Astrocyte (in vitro differentiated cells and primary cell): ENCODE data around the gene SRL. TPM values are rescaled to one million over a fixed set of nuclear protein-coding genes. Genes with fewer than 3 reads are reported as not detected.

Experiments used
- DNase-seq: peaks from one replicate; pipeline ENCODE4 v3.0.0-alpha.2; 2010; ENCODE audit warnings: low read depth
- FAIRE-seq: peaks from 2 replicates; lab custom pipeline; 2011; peaks lifted over from hg19 to GRCh38; lab: Jason Lieb, UNC
- H2AFZ ChIP-seq: 2 replicates; pipeline ENCODE4 v1.6.0; 2012; ENCODE audit warnings: low read depth, low read length, inconsistent platforms
- H3K27ac ChIP-seq: 2 replicates; pipeline ENCODE4 v1.5.1; 2011; ENCODE audit warnings: low read depth, low read length, inconsistent platforms
- H3K27me3 ChIP-seq: 2 replicates; pipeline ENCODE4 v1.6.0; 2011; ENCODE audit warnings: low read length, inconsistent platforms; ENCODE audit not compliant: insufficient read depth
- H3K36me3 ChIP-seq: 2 replicates; pipeline ENCODE4 v1.5.1; 2011; ENCODE audit warnings: low read length, inconsistent platforms; ENCODE audit not compliant: insufficient read depth
- H3K4me1 ChIP-seq: 2 replicates; pipeline ENCODE4 v1.5.1; 2011; ENCODE audit warnings: low read length, inconsistent platforms; ENCODE audit not compliant: insufficient read depth
- H3K4me2 ChIP-seq: 2 replicates; pipeline ENCODE4 v1.6.0; 2012; ENCODE audit warnings: low read length, inconsistent platforms
- H3K4me3 ChIP-seq: 2 replicates; pipeline ENCODE4 v1.5.1; 2011; ENCODE audit warnings: low read depth, mild to moderate bottlenecking, low read length, inconsistent platforms; ENCODE audit not compliant: insufficient read depth
- H3K79me2 ChIP-seq: 2 replicates; pipeline ENCODE4 v1.6.0; 2012; ENCODE audit warnings: mild to moderate bottlenecking, low read length, inconsistent platforms; ENCODE audit not compliant: insufficient read depth
- H3K9ac ChIP-seq: 2 replicates; pipeline ENCODE4 v1.6.0; 2012; ENCODE audit warnings: mild to moderate bottlenecking, low read length, inconsistent platforms
- H3K9me3 ChIP-seq: 2 replicates; pipeline ENCODE4 v1.5.1; 2012; ENCODE audit warnings: low read depth, mild to moderate bottlenecking, low read length, inconsistent platforms; ENCODE audit not compliant: insufficient read depth
- H4K20me1 ChIP-seq: 2 replicates; pipeline ENCODE4 v1.6.0; 2012; ENCODE audit warnings: low read length, inconsistent platforms; ENCODE audit not compliant: insufficient read depth
- H3K27ac Mint-ChIP-seq: one replicate; pipeline ENCODE4 v1.8.0; 2021; ENCODE audit warnings: mild to moderate bottlenecking, mixed read lengths; ENCODE audit not compliant: unreplicated experiment
- H3K27me3 Mint-ChIP-seq: one replicate; pipeline ENCODE4 v1.8.0; 2021; ENCODE audit warnings: low read depth, mixed read lengths; ENCODE audit not compliant: unreplicated experiment
- H3K36me3 Mint-ChIP-seq: one replicate; pipeline ENCODE4 v1.8.0; 2021; ENCODE audit warnings: low read depth, mixed read lengths; ENCODE audit not compliant: unreplicated experiment
- H3K4me1 Mint-ChIP-seq: one replicate; pipeline ENCODE4 v1.8.0; 2021; ENCODE audit warnings: low read depth, mixed read lengths; ENCODE audit not compliant: unreplicated experiment
- H3K4me3 Mint-ChIP-seq: one replicate; pipeline ENCODE4 v1.8.0; 2021; ENCODE audit warnings: mild to moderate bottlenecking, moderate library complexity, mixed read lengths; ENCODE audit not compliant: unreplicated experiment
- H3K9me3 Mint-ChIP-seq: one replicate; pipeline ENCODE4 v1.8.0; 2021; ENCODE audit warnings: mild to moderate bottlenecking, mixed read lengths; ENCODE audit not compliant: unreplicated experiment
- CTCF ChIP-seq: IDR thresholded peaks from 2 replicates; pipeline ENCODE4 v1.5.1; 2011; ENCODE audit warnings: low read depth, mild to moderate bottlenecking, inconsistent platforms, low read length, moderate library complexity; ENCODE audit not compliant: insufficient read depth
- EZH2 ChIP-seq: IDR thresholded peaks from 2 replicates; pipeline ENCODE4 v1.6.1; 2012; ENCODE audit warnings: mild to moderate bottlenecking, low read length, inconsistent platforms; ENCODE audit not compliant: insufficient read depth
- total RNA-seq: library from RNA; stranded (reverse); gene quantifications from 2 replicates; pipeline ENCODE4 v1.2.1, GENCODE V29; 2021

The SRL gene
- total RNA-seq, 1 donor from 2014 or later, result not detected

- FAIRE-seq (no peak), DNase-seq (peak; percentile 88)
- Mint-ChIP-seq H3K27ac (peak overlapping the region; percentile 75), H3K4me1 (no peaks in the 10 kb centered on the region), H3K4me3 (peak overlapping the region; percentile 83), H3K27me3 (no peaks in the 10 kb centered on the region), H3K9me3 (peaks cover 2% of the 10 kb centered on the region), H3K36me3 (no peaks in the 10 kb centered on the region)
- Histone ChIP-seq H3K27me3 (no peaks in the 10 kb centered on the region), H3K27ac (peak overlapping the region; percentile 69), H2AFZ (peak overlapping the region; percentile 93), H3K9me3 (no peaks in the 10 kb centered on the region), H3K4me1 (peaks cover 12% of the 10 kb centered on the region), H3K36me3 (no peaks in the 10 kb centered on the region), H3K79me2 (peaks cover 28% of the 10 kb centered on the region), H3K4me2 (peak overlapping the region; percentile 92), H3K4me3 (peak overlapping the region; percentile 64), H3K9ac (peak overlapping the region; percentile 77), H4K20me1 (peaks cover 8% of the 10 kb centered on the region)
- TF ChIP-seq CTCF (no peak), EZH2 (no peak)
Observed at GRCh38 chr16:4271176-4272113, 29.6 kb upstream of the SRL start.

GRCh38 chr16:4270595-4270994 is 28.7 kb upstream of the SRL start:
- H3K27ac Mint-ChIP-seq, result no peak overlapping the region
- no peaks in the 10 kb centered on the region for H3K36me3 ChIP-seq
- FAIRE-seq, result no peak

More at GRCh38 chr16:4270595-4270994, 28.7 kb upstream of the SRL start:
- no peak overlapping the region for H2AFZ ChIP-seq
- H3K4me2 ChIP-seq, result peak overlapping the region; percentile 92
- Mint-ChIP-seq H3K27me3 (no peaks in the 10 kb centered on the region), H3K4me1 (no peaks in the 10 kb centered on the region), H3K36me3 (no peaks in the 10 kb centered on the region), H3K4me3 (peak overlapping the region; percentile 83), H3K9me3 (peaks cover 2% of the 10 kb centered on the region)
- peaks cover 28% of the 10 kb centered on the region for H3K79me2 ChIP-seq
- no peak for DNase-seq
- no peak overlapping the region for H3K27ac ChIP-seq
- TF ChIP-seq EZH2, result no peak
- no peak for TF ChIP-seq CTCF
- H3K4me1 ChIP-seq, result peaks cover 12% of the 10 kb centered on the region
- H3K4me3 ChIP-seq, result no peak overlapping the region
- no peaks in the 10 kb centered on the region for H3K9me3 ChIP-seq
- H3K9ac ChIP-seq, result no peak overlapping the region
- peaks cover 8% of the 10 kb centered on the region for H4K20me1 ChIP-seq
- H3K27me3 ChIP-seq, result no peaks in the 10 kb centered on the region
